ENCODE data around the gene PRKAB2.

Gene PRKAB2

GRCh38 chr1:147214325-147214724, 42.1 kb upstream of the PRKAB2 start:
- H2AFZ ChIP-seq (ENCODE audit: low read length): no peak overlapping the region
- H3K4me1 ChIP-seq (ENCODE audit: insufficient read depth, low read length, severe bottlenecking): no peaks in the 10 kb centered on the region
- no peak overlapping the region for H3K27ac ChIP-seq (ENCODE audit: low read depth, low read length, poor library complexity, severe bottlenecking)
- no peaks in the 10 kb centered on the region for H3K9me2 ChIP-seq (ENCODE audit: low read depth, low read length)
- no peak overlapping the region for H3K4me2 ChIP-seq (ENCODE audit: low read length)
- no peaks in the 10 kb centered on the region for H3K27me3 ChIP-seq (ENCODE audit: insufficient read depth, low read length)
- no peaks in the 10 kb centered on the region for H4K20me1 ChIP-seq (ENCODE audit: insufficient read depth, low read length)
- no peaks in the 10 kb centered on the region for H3F3A ChIP-seq (ENCODE audit: insufficient read depth, low read length)
- H3K79me2 ChIP-seq (ENCODE audit: insufficient read depth, low read length): no peaks in the 10 kb centered on the region
- no peak for TF ChIP-seq CTCF (IDR thresholded peaks at IDR 0.05; ENCODE audit: low read length)
- no peak for TF ChIP-seq EZH2 (IDR thresholded peaks at IDR 0.05; ENCODE audit: borderline replicate concordance, low read length)
- no peak overlapping the region for H3K9ac ChIP-seq (ENCODE audit: low read length)
- no peaks in the 10 kb centered on the region for H3K36me3 ChIP-seq (ENCODE audit: insufficient read depth, low read length)
- H3K9me3 ChIP-seq (ENCODE audit: low read length): no peaks in the 10 kb centered on the region
- no peak overlapping the region for H3K4me3 ChIP-seq (ENCODE audit: low read depth, low read length, poor library complexity, severe bottlenecking)

GRCh38 chr1:147213271-147213670, 41.0 kb upstream of the PRKAB2 start:
- Histone ChIP-seq H3K9me2 (ENCODE audit: low read depth, low read length) (no peaks in the 10 kb centered on the region), H3F3A (ENCODE audit: insufficient read depth, low read length) (no peaks in the 10 kb centered on the region), H4K20me1 (ENCODE audit: insufficient read depth, low read length) (no peaks in the 10 kb centered on the region), H2AFZ (ENCODE audit: low read length) (no peak overlapping the region), H3K4me1 (ENCODE audit: insufficient read depth, low read length, severe bottlenecking) (no peaks in the 10 kb centered on the region), H3K4me2 (ENCODE audit: low read length) (no peak overlapping the region), H3K27ac (ENCODE audit: low read depth, low read length, poor library complexity, severe bottlenecking) (no peak overlapping the region), H3K9me3 (ENCODE audit: low read length) (no peaks in the 10 kb centered on the region), H3K36me3 (ENCODE audit: insufficient read depth, low read length) (no peaks in the 10 kb centered on the region), H3K79me2 (ENCODE audit: insufficient read depth, low read length) (no peaks in the 10 kb centered on the region), H3K27me3 (ENCODE audit: insufficient read depth, low read length) (no peaks in the 10 kb centered on the region), H3K4me3 (ENCODE audit: low read depth, low read length, poor library complexity, severe bottlenecking) (no peak overlapping the region), H3K9ac (ENCODE audit: low read length) (no peak overlapping the region)
- TF ChIP-seq EZH2 (IDR thresholded peaks at IDR 0.05; ENCODE audit: borderline replicate concordance, low read length) (no peak), CTCF (IDR thresholded peaks at IDR 0.05; ENCODE audit: low read length) (no peak)

GRCh38 chr1:147211577-147211976, 39.3 kb upstream of the PRKAB2 start:
- H2AFZ ChIP-seq (ENCODE audit: low read length): no peak overlapping the region
- H3K79me2 ChIP-seq (ENCODE audit: insufficient read depth, low read length): no peaks in the 10 kb centered on the region
- TF ChIP-seq EZH2 (IDR thresholded peaks at IDR 0.05; ENCODE audit: borderline replicate concordance, low read length) (no peak), CTCF (IDR thresholded peaks at IDR 0.05; ENCODE audit: low read length) (no peak)
- H3K9me2 ChIP-seq (ENCODE audit: low read depth, low read length): no peaks in the 10 kb centered on the region
- no peak overlapping the region for H3K4me2 ChIP-seq (ENCODE audit: low read length)
- H3K4me3 ChIP-seq (ENCODE audit: low read depth, low read length, poor library complexity, severe bottlenecking): no peak overlapping the region
- H3K36me3 ChIP-seq (ENCODE audit: insufficient read depth, low read length): no peaks in the 10 kb centered on the region
- no peaks in the 10 kb centered on the region for H3K27me3 ChIP-seq (ENCODE audit: insufficient read depth, low read length)
- H3K9ac ChIP-seq (ENCODE audit: low read length): no peak overlapping the region
- H4K20me1 ChIP-seq (ENCODE audit: insufficient read depth, low read length): no peaks in the 10 kb centered on the region
- no peaks in the 10 kb centered on the region for H3F3A ChIP-seq (ENCODE audit: insufficient read depth, low read length)
- H3K27ac ChIP-seq (ENCODE audit: low read depth, low read length, poor library complexity, severe bottlenecking): no peak overlapping the region
- no peaks in the 10 kb centered on the region for H3K4me1 ChIP-seq (ENCODE audit: insufficient read depth, low read length, severe bottlenecking)
- H3K9me3 ChIP-seq (ENCODE audit: low read length): no peaks in the 10 kb centered on the region

Measured in OCI-LY1 (cell line).